Esophagus squamous epithelium (tissue), 4 donors: ENCODE results near the gene MSX1.

Experiments
- POLR2A ChIP-seq, 4 donors: fragments of 450-650 bp; IDR thresholded peaks; one replicate each; pipeline ENCODE4 v1.6.1; 2017; ENCODE audit warnings: antibody characterized with exemption in 4 of 4, mild to moderate bottlenecking in 4 of 4, moderate library complexity in 3 of 4
- TF ChIP-seq, protein P1 (sequence below), 6 experiments: fragments of 450-650 bp in 4 of 6; fragments of 200-600 bp in 2 of 6; sonication (generic) in 2 of 6; IDR thresholded peaks; one replicate each; pipeline ENCODE4 v1.5.1; 2016 to 2019; ENCODE audit warnings: antibody characterized with exemption in 6 of 6, mild to moderate bottlenecking in 4 of 6, moderate library complexity in 4 of 6

DNA sequence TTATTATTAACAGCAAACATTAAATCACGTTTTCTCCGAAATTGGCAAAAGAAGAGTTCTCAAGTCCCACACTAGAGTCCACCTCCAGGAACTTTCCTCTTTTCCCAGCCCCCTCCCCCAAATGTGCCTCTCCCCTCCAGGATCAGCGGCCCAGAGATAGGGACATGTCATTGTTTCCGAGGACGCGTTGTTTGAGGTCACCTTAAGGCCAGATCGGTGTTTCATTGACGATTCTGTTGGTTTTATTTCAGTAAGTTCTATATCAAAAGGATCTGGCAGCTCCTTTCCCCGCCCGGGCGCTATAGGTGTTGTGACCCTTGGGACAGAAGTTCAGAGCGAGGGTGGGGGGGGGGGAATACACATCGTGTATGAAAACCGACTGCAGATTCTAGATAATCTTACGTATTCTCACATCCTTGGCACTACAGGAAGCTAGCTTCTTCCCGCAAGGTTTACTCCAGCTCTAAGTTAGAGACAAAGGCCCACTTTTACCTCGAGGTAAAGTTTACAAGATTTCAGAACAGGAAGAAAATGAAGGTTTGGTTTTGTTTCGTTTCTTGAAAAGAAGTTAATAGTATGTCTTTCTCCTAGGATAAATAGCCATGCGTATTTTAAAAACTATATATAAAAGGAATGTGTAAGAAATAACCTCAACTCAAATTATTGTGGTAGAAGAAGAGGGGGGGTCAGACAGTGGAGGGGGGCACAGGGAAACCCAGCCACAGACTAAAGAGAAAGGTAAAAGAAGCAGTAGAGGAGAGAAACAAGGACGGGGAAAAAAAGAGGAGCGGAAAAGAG, 739 bp upstream of the MSX1 start:
- TF ChIP-seq, protein P1, sequence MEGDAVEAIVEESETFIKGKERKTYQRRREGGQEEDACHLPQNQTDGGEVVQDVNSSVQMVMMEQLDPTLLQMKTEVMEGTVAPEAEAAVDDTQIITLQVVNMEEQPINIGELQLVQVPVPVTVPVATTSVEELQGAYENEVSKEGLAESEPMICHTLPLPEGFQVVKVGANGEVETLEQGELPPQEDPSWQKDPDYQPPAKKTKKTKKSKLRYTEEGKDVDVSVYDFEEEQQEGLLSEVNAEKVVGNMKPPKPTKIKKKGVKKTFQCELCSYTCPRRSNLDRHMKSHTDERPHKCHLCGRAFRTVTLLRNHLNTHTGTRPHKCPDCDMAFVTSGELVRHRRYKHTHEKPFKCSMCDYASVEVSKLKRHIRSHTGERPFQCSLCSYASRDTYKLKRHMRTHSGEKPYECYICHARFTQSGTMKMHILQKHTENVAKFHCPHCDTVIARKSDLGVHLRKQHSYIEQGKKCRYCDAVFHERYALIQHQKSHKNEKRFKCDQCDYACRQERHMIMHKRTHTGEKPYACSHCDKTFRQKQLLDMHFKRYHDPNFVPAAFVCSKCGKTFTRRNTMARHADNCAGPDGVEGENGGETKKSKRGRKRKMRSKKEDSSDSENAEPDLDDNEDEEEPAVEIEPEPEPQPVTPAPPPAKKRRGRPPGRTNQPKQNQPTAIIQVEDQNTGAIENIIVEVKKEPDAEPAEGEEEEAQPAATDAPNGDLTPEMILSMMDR (IDR thresholded peaks at IDR 0.05) = no peak
- no peak for TF ChIP-seq POLR2A (IDR thresholded peaks at IDR 0.05)
